ENCODE results near the gene CCR7. TPM values are rescaled to one million over a fixed set of nuclear protein-coding genes. Genes with fewer than 3 reads are reported as not detected.

CCR7 gene
- total RNA-seq, 2 experiments from 2014 or later: 171 to 173 TPM

DNA sequence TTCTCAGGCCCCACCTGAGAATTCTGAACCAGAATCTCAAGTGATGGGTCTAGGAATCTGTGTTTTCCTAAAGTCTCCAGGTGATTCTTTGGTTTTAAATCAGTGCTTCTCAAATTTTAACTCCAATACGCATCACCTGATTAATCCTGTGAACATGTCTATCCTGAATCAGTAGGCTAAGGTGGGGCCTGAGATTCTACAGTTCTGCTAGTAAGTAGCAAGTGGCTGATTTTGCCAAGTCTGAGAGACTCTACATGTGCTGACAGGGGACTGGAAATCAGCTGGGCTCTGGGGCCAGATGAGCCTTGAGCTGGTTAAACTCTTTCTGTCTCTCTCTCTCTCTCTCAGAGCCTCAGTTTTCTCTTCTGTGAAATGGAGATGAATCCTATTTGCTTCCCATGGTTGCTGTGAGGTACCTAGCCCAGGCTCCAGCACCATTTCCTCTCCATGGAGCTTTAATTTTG is 9.0 kb downstream of the CCR7 start:
- ChIA-PET POLR2A (interaction anchor here (0.8 to 20.0 kb wide), 6 partner anchors 8 to 139 kb away, joined by 3 to 454 read pairs (median 4); partner anchors contain the start of gene TOP2A), CTCF (interaction anchor here (0.7 to 21.1 kb wide), 6 partner anchors 14 to 201 kb away, joined by 3 to 618 read pairs (median 4); partner anchors contain the start of gene TOP2A)
- H3K27me3 Mint-ChIP-seq (ENCODE audit: low read depth): no peaks in the 10 kb centered on the region
- ATAC-seq (no peak), DNase-seq (peak; percentile 21)
- no peaks in the 10 kb centered on the region for H3K9me3 Mint-ChIP-seq (ENCODE audit: insufficient read depth)
- H3K36me3 Mint-ChIP-seq (ENCODE audit: low read depth): peaks cover 97% of the 10 kb centered on the region
- H3K27ac Mint-ChIP-seq: peak overlapping the region; percentile 93
- H3K4me1 Mint-ChIP-seq (ENCODE audit: low read depth): peaks cover 96% of the 10 kb centered on the region
- H3K4me3 Mint-ChIP-seq: peak overlapping the region; percentile 65

DNA sequence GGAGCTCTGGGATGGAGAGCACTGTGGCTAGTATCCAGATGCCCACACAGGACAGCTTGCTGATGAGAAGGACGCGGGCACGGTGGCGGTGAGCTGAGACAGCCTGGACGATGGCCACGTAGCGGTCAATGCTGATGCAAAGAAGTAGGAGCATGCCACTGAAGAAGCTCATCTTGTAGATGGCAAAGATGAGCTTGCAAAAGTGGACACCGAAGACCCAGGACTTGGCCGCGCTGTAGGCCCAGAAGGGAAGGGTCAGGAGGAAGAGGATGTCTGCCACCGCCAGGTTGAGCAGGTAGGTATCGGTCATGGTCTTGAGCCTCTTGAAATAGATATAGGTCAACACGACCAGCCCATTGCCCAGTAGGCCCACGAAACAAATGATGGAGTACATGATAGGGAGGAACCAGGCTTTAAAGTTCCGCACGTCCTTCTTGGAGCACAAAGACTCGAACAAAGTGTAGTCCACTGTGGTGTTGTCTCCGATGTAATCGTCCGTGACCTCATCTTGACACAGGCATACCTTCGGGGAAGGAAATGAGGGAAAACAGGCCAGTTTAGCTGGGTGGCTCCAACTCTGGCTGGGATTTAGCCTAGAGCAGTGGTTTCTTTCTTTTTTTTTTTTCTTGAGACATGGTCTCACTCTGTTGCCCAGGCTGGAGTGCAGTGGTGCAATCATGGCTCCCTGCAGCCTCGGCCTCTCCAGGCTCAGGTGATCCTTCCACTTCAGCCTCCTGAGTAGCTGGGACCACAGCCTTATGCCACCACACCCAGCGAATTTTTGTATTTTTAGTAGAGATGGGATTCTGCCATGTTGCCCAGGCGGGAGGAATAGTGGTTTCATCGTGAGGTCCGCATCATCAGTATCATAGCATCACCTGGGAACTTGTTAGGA is 9.7 kb downstream of the CCR7 start:
- Mint-ChIP-seq H3K36me3 (ENCODE audit: low read depth) (peaks cover 97% of the 10 kb centered on the region), H3K27me3 (ENCODE audit: low read depth) (no peaks in the 10 kb centered on the region), H3K27ac (peak overlapping the region; percentile 93), H3K4me3 (peak overlapping the region; percentile 65), H3K4me1 (ENCODE audit: low read depth) (peaks cover 97% of the 10 kb centered on the region), H3K9me3 (ENCODE audit: insufficient read depth) (no peaks in the 10 kb centered on the region)
- ChIA-PET POLR2A (interaction anchor here (0.8 to 20.0 kb wide), 11 partner anchors 9 to 1134 kb away, joined by 3 to 454 read pairs (median 3); partner anchors contain the start of gene TOP2A), CTCF (interaction anchor here (1.0 to 26.8 kb wide), 8 partner anchors 1 to 201 kb away, joined by 3 to 618 read pairs (median 8); partner anchors contain the start of gene CCR7)
- peak; percentile 25 for DNase-seq
- ATAC-seq: no peak

DNA sequence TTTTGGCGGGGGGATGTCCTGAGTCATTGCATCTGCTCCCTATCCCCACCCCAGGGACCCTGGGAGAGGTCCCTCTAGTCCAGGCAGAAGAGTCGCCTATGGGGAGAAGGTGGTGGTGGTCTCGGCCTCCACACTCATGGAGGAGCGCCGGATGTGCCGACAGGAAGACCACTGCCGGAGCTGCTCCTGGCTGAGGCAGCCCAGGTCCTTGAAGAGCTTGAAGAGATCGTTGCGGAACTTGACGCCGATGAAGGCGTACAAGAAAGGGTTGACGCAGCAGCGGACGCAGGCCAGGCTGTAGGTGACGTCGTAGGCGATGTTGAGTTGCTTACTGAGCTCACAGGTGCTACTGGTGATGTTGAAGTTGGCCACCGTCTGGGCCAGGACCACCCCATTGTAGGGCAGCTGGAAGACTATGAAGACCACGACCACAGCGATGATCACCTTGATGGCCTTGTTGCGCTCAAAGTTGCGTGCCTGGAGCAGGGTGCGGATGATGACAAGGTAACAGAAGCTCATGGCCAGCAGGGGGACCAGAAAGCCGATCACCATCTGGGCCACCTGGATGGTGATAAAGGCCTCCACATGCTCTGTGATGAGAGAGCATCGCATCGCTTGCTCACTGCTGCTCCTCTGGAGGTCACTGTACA is 10.5 kb downstream of the CCR7 start:
- ATAC-seq (no peak), DNase-seq (peak; percentile 33)
- ChIA-PET CTCF (interaction anchor here (0.8 to 26.8 kb wide), 11 partner anchors 0 to 196 kb away, joined by 3 to 618 read pairs (median 5); partner anchors contain the start of genes CCR7, SMARCE1 and TOP2A), POLR2A (interaction anchor here (0.6 to 20.0 kb wide), 15 partner anchors 10 to 1824 kb away, joined by 3 to 454 read pairs (median 3); partner anchors contain the start of gene TOP2A)
- H3K4me3 Mint-ChIP-seq: peak overlapping the region; percentile 65
- H3K27ac Mint-ChIP-seq: peak overlapping the region; percentile 93
- peaks cover 100% of the 10 kb centered on the region for H3K4me1 Mint-ChIP-seq (ENCODE audit: low read depth)
- peaks cover 94% of the 10 kb centered on the region for H3K36me3 Mint-ChIP-seq (ENCODE audit: low read depth)
- no peaks in the 10 kb centered on the region for H3K27me3 Mint-ChIP-seq (ENCODE audit: low read depth)
- H3K9me3 Mint-ChIP-seq (ENCODE audit: insufficient read depth): no peaks in the 10 kb centered on the region

DNA sequence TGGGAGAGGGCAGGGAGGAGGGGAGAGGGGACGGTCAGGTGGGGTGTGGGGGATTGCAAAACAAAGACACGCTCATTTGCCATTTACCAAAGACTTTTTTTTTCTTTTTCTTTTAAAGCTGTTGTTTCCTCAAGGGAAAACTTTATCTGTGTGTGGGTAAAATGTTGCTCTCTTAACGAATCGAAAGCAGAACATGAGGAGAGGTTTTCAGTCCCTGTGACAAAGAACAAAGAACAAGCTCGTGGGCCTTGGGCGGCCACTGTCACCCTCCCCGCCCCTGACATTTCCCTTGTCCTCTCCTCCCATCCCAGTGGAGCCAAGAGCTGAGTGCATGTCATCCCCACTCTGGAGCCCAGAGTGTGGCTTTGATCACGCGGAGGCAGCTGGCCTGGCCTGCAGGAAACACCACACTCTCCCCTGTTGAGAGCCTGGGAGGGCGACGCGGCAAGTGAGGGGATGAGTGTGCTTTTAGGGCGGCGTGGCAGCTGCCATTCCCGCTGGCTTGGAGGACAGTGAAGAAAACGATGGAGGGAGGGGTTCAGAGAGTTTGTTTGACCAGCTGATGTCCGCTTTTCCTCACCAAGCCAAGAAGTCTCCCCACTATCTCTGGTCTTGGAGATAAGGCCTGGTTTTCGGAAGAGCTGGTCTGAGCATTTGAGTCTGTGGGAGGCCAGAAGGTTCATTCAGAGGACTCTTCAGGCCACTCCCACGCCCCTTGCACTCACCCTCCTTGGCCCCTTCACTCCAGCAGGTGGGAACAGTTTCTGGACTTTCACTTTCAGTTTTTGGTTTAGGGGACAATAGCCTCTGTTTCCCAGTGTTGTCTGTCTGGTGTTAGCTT is 11.4 kb downstream of the CCR7 start:
- Mint-ChIP-seq H3K27me3 (ENCODE audit: low read depth) (no peaks in the 10 kb centered on the region), H3K9me3 (ENCODE audit: insufficient read depth) (no peaks in the 10 kb centered on the region), H3K27ac (peak overlapping the region; percentile 93), H3K4me3 (peak overlapping the region; percentile 65), H3K36me3 (ENCODE audit: low read depth) (peaks cover 91% of the 10 kb centered on the region), H3K4me1 (ENCODE audit: low read depth) (peaks cover 100% of the 10 kb centered on the region)
- DNase-seq (peak; percentile 31), ATAC-seq (peak; percentile 54)
- CTCF ChIA-PET: interaction anchor here (0.8 to 26.8 kb wide), 9 partner anchors 1 to 196 kb away, joined by 3 to 618 read pairs (median 6); partner anchors contain the start of genes CCR7, SMARCE1 and TOP2A
- POLR2A ChIA-PET: interaction anchor here (0.6 to 20.0 kb wide), 15 partner anchors 8 to 1823 kb away, joined by 3 to 454 read pairs (median 3); partner anchors contain the start of gene TOP2A

DNA sequence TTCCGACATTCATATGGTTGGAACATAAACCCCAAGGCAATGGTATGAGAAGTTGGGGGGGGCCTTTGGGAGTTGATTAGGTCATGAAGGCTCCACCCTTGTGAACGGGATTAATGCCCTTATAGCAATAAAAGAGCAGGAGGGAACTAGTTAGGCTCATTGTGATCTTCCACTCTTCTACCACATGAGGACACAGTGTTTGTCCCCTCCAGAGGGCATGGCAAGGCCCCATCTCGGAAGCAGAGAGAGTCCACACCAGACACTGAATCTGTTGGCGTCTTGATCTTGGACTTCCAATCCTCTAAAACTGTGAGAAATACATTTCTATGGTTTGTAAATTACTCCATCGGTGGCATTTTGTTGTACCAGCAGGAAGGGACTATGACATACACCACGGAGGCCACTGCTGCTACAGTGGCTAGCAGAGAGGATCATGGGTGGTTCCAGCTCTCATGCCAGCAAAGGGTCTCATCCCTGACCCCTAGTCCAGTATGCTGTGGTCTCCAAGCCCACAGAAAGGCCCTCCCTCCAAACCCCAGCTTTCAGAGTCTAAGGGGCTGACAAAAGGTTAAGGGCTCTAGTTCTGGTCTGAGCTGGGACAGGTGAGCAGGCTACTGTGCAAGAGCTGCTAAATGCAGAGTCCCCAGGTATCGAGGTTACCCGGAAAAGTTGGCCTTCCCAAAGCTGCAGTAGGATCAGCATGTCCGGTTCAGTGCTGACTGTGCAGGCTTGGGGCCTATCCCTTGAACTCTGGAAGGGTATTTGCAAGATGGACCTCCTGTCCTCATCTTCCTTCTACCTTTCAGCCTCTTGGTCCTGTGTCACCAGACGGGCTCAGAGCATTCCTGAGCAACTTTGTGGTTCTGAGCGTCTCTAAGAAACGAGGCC is 12.2 kb downstream of the CCR7 start:
- ChIA-PET CTCF (interaction anchor here (2.4 to 26.8 kb wide), 4 partner anchors 2 to 195 kb away, joined by 9 to 618 read pairs (median 466); partner anchors contain the start of gene CCR7), POLR2A (interaction anchor here (0.6 to 20.0 kb wide), 6 partner anchors 9 to 196 kb away, joined by 3 to 454 read pairs (median 10); partner anchors contain the start of gene TOP2A)

DNA sequence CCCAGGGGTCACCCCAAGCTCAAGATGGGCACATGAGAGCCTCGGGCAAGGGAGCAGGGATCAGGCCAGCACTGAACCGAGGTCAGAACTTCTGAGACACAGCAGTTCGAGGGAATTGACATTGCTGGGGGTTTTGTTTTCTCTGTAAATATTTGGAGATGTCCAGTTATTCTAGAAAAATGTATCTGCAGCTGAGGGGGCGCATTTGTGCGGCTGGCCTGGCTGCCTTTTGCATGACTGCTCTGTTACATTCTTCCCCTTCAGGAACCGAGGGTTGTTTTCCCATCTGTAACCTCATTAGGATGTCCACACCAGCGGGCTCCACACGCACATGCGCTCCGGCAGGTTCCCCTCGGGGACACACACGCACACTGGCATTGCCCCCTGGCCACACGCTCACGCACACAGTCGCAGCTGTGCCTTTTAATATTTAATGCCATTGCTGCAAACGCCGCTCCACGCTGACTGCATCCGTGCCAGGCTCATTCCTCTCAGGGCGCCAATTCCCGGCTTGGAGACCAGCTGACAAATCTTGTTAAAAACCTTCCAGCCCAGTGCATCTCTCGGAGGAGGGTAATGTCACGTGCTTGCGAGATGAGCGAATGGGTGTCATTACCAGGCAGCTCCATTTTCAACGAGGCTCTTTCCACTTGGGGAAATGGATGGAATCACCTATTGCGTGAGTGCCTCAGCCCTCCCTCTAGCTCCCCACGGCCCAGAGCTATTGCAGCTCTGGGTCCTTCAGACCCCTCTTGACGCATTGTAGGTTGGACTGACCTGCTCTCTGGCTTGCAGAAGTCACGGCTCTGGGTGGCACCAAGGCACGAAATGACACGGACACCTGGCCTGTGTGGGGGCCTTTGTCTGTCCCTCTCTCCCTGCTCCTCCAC is 13.1 kb downstream of the CCR7 start:
- ChIA-PET POLR2A (interaction anchor here (0.7 to 20.0 kb wide), 5 partner anchors 8 to 95 kb away, joined by 3 to 454 read pairs (median 8); no protein-coding TSS in a partner anchor), CTCF (interaction anchor here (1.1 to 26.8 kb wide), 5 partner anchors 3 to 189 kb away, joined by 4 to 618 read pairs (median 313); partner anchors contain the start of gene CCR7)
- H3K4me3 Mint-ChIP-seq: no peak overlapping the region
- peak; percentile 24 for DNase-seq
- peaks cover 100% of the 10 kb centered on the region for H3K4me1 Mint-ChIP-seq (ENCODE audit: low read depth)
- peaks cover 78% of the 10 kb centered on the region for H3K36me3 Mint-ChIP-seq (ENCODE audit: low read depth)
- no peaks in the 10 kb centered on the region for H3K9me3 Mint-ChIP-seq (ENCODE audit: insufficient read depth)
- ATAC-seq: no peak
- peak overlapping the region; percentile 93 for H3K27ac Mint-ChIP-seq
- no peaks in the 10 kb centered on the region for H3K27me3 Mint-ChIP-seq (ENCODE audit: low read depth)

More for the DNA sequence above, 12.2 kb downstream of the CCR7 start:
- peak overlapping the region; percentile 13 for H3K4me3 Mint-ChIP-seq
- ATAC-seq: no peak
- H3K27me3 Mint-ChIP-seq (ENCODE audit: low read depth): no peaks in the 10 kb centered on the region
- H3K4me1 Mint-ChIP-seq (ENCODE audit: low read depth): peaks cover 100% of the 10 kb centered on the region
- H3K9me3 Mint-ChIP-seq (ENCODE audit: insufficient read depth): no peaks in the 10 kb centered on the region
- peak; percentile 33 for DNase-seq
- peaks cover 84% of the 10 kb centered on the region for H3K36me3 Mint-ChIP-seq (ENCODE audit: low read depth)
- H3K27ac Mint-ChIP-seq: peak overlapping the region; percentile 93

DNA sequence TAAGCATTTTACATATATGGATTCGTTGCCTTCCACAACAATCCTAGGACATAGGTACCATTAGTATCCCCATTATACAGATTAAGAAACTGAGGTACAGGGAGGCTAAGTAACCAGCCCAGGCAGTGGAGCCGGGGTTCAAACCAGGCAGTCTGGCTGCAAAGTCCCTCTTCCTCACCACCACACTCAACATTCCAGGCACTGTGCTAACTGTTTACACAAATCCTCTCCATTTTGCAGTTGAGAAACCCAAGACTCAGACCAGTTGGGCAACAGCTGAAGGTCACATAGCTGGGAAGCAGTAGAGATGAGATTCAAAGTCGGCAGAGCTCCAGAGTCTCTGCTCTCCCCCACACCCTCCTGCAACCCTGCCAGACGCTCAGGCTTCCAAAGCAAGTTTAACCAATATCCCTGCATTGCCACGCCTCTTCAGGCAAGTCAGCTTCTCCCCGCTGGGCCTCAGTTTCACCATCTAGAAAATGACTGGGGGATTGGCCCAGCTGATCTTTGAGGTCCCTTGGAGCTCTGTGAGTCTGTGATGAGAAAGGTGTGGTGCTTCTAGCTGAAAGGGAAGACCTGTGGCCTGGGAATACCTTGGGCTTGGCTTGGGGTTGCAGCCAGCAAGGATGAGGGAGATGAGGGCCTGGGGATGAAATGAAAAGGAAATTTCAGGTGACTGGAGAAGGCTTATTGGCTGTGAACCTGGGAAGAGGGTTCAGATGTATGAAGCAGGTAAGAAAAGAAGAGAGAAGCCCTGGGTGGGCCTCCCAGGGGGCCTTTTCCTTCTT is 14.0 kb downstream of the CCR7 start:
- Mint-ChIP-seq H3K4me3 (no peak overlapping the region), H3K9me3 (ENCODE audit: insufficient read depth) (no peaks in the 10 kb centered on the region), H3K4me1 (ENCODE audit: low read depth) (peaks cover 100% of the 10 kb centered on the region), H3K36me3 (ENCODE audit: low read depth) (peaks cover 73% of the 10 kb centered on the region), H3K27ac (peak overlapping the region; percentile 93), H3K27me3 (ENCODE audit: low read depth) (no peaks in the 10 kb centered on the region)
- ChIA-PET POLR2A (interaction anchor here (0.7 to 20.0 kb wide), 7 partner anchors 8 to 839 kb away, joined by 3 to 454 read pairs (median 3); no protein-coding TSS in a partner anchor), CTCF (interaction anchor here (1.1 to 26.8 kb wide), 5 partner anchors 4 to 189 kb away, joined by 4 to 618 read pairs (median 313); partner anchors contain the start of gene CCR7)
- ATAC-seq (no peak), DNase-seq (peak; percentile 19)

DNA sequence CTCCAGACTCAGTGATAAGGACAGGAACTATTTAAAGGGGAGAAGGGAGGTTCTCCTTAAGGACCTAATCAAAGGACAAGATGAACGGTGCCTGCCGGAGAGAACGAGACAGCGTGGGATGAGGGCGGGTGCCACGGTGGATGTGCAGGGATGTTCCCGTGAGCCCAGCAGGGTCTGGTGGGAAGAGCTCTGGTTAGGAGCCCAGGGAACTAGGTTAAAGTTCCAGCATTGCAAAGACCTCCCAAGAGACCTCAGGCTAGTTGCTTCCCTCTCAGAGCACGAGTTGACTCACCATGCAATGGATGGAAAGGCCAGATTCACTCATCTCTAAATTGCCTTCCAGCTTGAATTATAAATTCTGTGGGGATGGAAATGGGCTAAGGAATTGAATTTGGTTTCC is 14.7 kb downstream of the CCR7 start:
- no peak overlapping the region for H3K4me3 Mint-ChIP-seq
- CTCF ChIA-PET: interaction anchor here (1.6 to 26.8 kb wide), 4 partner anchors 4 to 188 kb away, joined by 5 to 618 read pairs (median 466); partner anchors contain the start of gene CCR7
- H3K27me3 Mint-ChIP-seq (ENCODE audit: low read depth): no peaks in the 10 kb centered on the region
- DNase-seq (peak; percentile 21), ATAC-seq (no peak)
- H3K36me3 Mint-ChIP-seq (ENCODE audit: low read depth): peaks cover 67% of the 10 kb centered on the region
- H3K4me1 Mint-ChIP-seq (ENCODE audit: low read depth): peaks cover 100% of the 10 kb centered on the region
- H3K27ac Mint-ChIP-seq: peak overlapping the region; percentile 93
- POLR2A ChIA-PET: interaction anchor here (0.6 to 20.0 kb wide), 5 partner anchors 8 to 840 kb away, joined by 3 to 454 read pairs (median 4); no protein-coding TSS in a partner anchor
- H3K9me3 Mint-ChIP-seq (ENCODE audit: insufficient read depth): no peaks in the 10 kb centered on the region
